SK-N-MC (cell line): ENCODE measurements around the gene LRRC28.

Source experiments
- EZH2 ChIP-seq: fragments of 200-600 bp; sonication (generic); IDR thresholded peaks from one replicate; pipeline ENCODE4 v1.6.1; 2017; ENCODE audit warnings: antibody characterized with exemption
- FOXP2 ChIP-seq: optimal IDR thresholded peaks from 2 replicates; pipeline ENCODE3; 2011; ENCODE audit warnings: mild to moderate bottlenecking, moderate library complexity; ENCODE audit not compliant: insufficient read depth; ENCODE audit errors: extremely low read length, control extremely low read depth
- POLR2AphosphoS5 ChIP-seq: IDR thresholded peaks from 2 replicates; pipeline ENCODE4 v1.6.1; 2012; ENCODE audit warnings: mild to moderate bottlenecking, low read depth, low read length, borderline replicate concordance

GRCh38 chr15:99315636-99316035 is 64.4 kb downstream of the LRRC28 start:
- TF ChIP-seq EZH2: no peak
- no peak for TF ChIP-seq POLR2AphosphoS5
- TF ChIP-seq FOXP2: no peak
